ENCODE measurements around the gene HM13. TPM values are rescaled to one million over a fixed set of nuclear protein-coding genes. Genes with fewer than 3 reads are reported as not detected.

The HM13 gene
- total and polyA plus RNA-seq, 2 of the 13 experiments (the other 11 are each of a cell fraction or from before 2014, with no cell fraction given): 118 to 243 TPM

DNA sequence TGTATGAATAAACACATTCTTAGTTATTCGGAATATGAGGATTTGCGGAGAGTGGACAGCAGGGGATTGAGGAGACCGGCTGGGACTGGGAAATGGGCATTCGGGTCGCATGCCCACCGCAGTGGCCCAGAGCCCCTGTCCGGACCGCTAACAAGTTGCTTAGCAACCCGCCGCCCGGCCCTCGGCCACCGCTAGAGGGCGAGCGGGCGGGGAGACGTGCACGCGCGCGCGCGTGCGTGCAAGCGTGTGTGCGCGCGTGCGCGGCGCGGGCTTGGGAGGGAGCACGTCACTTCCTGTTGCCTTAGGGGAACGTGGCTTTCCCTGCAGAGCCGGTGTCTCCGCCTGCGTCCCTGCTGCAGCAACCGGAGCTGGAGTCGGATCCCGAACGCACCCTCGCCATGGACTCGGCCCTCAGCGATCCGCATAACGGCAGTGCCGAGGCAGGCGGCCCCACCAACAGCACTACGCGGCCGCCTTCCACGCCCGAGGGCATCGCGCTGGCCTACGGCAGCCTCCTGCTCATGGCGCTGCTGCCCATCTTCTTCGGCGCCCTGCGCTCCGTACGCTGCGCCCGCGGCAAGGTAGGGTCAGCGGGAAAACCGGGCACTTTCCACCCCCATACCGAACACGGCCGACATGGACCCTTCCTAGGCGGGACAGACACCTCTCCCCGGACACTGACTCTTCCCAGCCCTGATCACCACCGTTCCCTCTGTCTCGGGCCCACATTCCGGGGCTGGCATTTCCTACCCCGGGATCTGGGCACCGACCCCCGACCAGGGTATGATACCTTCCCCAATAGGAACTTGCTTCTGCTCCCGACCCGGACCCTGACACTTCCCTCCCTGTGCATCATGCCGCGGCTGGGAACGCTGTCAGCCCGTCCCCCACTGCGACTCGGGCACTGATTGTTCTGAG lies at the start of gene HM13 (continued):
- no peak for TF ChIP-seq HNF1A (IDR thresholded peaks at IDR 0.05; ENCODE audit: low read depth)
- peak; percentile 76 for TF ChIP-seq HNF1A (CRISPR knock-in tag; IDR thresholded peaks at IDR 0.05; ENCODE audit: borderline replicate concordance)
- TF ChIP-seq ZNF446 (CRISPR knock-in tag; IDR thresholded peaks at IDR 0.05): peak; percentile 90
- TF ChIP-seq, protein P1, sequence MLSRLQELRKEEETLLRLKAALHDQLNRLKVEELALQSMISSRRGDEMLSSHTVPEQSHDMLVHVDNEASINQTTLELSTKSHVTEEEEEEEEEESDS (CRISPR knock-in tag; IDR thresholded peaks at IDR 0.05; ENCODE audit: borderline replicate concordance): no peak
- TF ChIP-seq, protein P2, sequence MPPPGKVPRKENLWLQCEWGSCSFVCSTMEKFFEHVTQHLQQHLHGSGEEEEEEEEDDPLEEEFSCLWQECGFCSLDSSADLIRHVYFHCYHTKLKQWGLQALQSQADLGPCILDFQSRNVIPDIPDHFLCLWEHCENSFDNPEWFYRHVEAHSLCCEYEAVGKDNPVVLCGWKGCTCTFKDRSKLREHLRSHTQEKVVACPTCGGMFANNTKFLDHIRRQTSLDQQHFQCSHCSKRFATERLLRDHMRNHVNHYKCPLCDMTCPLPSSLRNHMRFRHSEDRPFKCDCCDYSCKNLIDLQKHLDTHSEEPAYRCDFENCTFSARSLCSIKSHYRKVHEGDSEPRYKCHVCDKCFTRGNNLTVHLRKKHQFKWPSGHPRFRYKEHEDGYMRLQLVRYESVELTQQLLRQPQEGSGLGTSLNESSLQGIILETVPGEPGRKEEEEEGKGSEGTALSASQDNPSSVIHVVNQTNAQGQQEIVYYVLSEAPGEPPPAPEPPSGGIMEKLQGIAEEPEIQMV (CRISPR knock-in tag; IDR thresholded peaks at IDR 0.05; ENCODE audit: low read depth): peak; percentile 86; the same call in 1 of the 2 replicates
- TF ChIP-seq MZF1 (CRISPR knock-in tag; IDR thresholded peaks at IDR 0.05; ENCODE audit: borderline replicate concordance): 0 out of 2 replicates have a peak, but pooled peaks have one; percentile 63
- TF ChIP-seq GATAD2A (CRISPR knock-in tag; IDR thresholded peaks at IDR 0.05): no peak; the same call in 1 of the 2 replicates
- peak; percentile 89 for TF ChIP-seq KMT2B (CRISPR knock-in tag; IDR thresholded peaks at IDR 0.05)
- TF ChIP-seq HNRNPL (IDR thresholded peaks at IDR 0.05; ENCODE audit: low read depth, low read length): peak; percentile 73
- peak; percentile 21; the same call in 1 of the 2 replicates for TF ChIP-seq SRF (IDR thresholded peaks at IDR 0.05; ENCODE audit: low read depth, low read length)
- peak; percentile 78 for TF ChIP-seq FOXJ3 (CRISPR knock-in tag; IDR thresholded peaks at IDR 0.05; ENCODE audit: borderline replicate concordance)
- TF ChIP-seq MLLT10 (CRISPR knock-in tag; IDR thresholded peaks at IDR 0.05): peak; percentile 57; the same call in 1 of the 2 replicates
- TF ChIP-seq ZNF274 (CRISPR knock-in tag; IDR thresholded peaks at IDR 0.05): peak; percentile 94
- TF ChIP-seq ZSCAN12 (CRISPR knock-in tag; IDR thresholded peaks at IDR 0.05): 0 out of 2 replicates have a peak, but pooled peaks have one; percentile 81
- TF ChIP-seq ZMAT3 (CRISPR knock-in tag; conservative IDR thresholded peaks at IDR 0.05): peak; percentile 93; the same call in 1 of the 2 replicates
- peak; percentile 70 for TF ChIP-seq ATF3 (CRISPR knock-in tag; IDR thresholded peaks at IDR 0.05)
- peak; percentile 51; the same call in 1 of the 2 replicates for TF ChIP-seq GATA4 (IDR thresholded peaks at IDR 0.05; ENCODE audit: borderline replicate concordance, low read depth)
- peak; percentile 98 for TF ChIP-seq HNRNPLL (IDR thresholded peaks at IDR 0.05; ENCODE audit: low read depth, low read length, poor library complexity, severe bottlenecking)
- TF ChIP-seq ZNF17 (CRISPR knock-in tag; IDR thresholded peaks at IDR 0.05): no peak
- no peak for TF ChIP-seq HMG20A (CRISPR knock-in tag; IDR thresholded peaks at IDR 0.05; ENCODE audit: borderline replicate concordance)
- TF ChIP-seq GMEB2 (CRISPR knock-in tag; IDR thresholded peaks at IDR 0.05; ENCODE audit: low read depth): peak; percentile 88
- TF ChIP-seq ZNF589 (CRISPR knock-in tag; conservative IDR thresholded peaks at IDR 0.05): peak; percentile 93

All from HepG2 (cell line).